ENCODE results near the gene SYNGR1.

Gene SYNGR1

DNA sequence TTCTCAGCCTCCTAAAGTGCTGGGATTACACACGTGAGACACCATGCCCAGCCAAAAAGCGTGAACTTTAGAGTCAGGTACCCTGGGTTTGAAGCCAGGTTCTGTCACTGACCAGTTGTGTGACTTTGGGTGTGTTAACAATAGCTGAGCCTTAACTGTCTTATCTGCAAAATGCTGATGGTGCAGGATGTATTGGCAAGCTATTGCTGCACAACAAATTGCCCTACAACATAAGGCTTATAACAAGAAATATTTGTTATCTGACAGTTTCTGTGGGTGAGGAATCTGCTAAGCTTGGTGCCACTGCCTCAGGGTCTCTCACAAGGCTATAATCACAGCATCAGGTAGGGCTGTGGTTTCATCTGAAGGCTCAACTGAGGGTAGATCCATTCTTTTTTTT lies 21.9 kb downstream of the SYNGR1 start:
- no peak for DNase-seq (ENCODE audit: low spot score)

DNA sequence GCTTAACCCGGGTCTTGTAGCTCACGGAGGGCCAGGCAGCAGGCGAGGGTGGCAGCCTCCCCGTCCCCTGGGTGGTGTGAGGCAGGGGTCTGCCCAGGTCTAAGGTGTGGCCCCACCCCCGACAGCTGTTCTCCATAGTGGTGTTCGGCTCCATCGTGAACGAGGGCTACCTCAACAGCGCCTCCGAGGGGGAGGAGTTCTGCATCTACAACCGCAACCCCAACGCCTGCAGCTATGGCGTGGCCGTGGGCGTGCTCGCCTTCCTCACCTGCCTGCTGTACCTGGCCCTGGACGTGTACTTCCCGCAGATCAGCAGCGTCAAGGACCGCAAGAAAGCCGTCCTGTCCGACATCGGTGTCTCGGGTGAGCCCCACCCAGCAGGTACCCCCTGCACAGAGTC lies 24.4 kb downstream of the SYNGR1 start:
- DNase-seq (ENCODE audit: low spot score), result no peak

DNA sequence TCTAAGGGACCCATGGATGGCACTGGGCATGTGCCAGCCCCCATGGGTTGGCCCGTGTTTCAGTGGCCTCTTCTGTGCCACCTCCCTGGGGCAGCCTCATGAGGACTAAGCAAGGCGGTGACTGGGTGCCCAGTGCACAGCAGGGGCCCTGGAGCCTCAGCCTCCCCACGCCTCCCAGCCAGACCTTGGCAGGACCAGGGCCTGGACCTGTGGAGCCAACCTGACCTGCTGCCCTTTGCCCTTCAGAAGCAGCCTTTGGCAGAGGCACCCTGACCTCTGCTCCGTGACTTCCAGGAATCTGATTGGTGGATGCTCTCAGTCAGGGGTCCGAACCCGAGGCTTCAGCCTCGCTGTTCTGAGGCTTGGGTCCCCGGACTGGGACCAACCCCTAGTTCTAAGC lies 25.0 kb downstream of the SYNGR1 start:
- no peak for DNase-seq (ENCODE audit: low spot score)

DNA sequence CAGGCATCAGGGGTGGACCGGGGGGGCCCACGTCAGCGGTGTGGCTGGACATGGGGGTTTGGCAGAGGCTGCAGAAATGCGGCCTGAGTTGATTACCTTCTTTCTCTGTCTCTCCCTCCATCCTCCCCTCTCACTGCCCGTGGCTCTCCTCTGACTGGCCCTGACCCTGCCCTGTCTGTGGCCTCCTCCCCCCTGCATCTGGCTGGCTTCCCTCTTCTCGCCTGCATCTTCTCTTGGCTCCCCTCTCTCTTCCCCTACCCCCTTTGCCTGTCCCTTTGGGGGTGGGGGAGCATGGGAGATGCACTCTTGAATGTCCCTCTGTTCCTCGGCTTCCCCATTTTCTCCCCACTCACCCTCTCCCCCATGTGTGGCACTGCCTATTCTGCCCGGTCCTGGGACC lies 25.9 kb downstream of the SYNGR1 start:
- DNase-seq (ENCODE audit: low spot score), result no peak

DNA sequence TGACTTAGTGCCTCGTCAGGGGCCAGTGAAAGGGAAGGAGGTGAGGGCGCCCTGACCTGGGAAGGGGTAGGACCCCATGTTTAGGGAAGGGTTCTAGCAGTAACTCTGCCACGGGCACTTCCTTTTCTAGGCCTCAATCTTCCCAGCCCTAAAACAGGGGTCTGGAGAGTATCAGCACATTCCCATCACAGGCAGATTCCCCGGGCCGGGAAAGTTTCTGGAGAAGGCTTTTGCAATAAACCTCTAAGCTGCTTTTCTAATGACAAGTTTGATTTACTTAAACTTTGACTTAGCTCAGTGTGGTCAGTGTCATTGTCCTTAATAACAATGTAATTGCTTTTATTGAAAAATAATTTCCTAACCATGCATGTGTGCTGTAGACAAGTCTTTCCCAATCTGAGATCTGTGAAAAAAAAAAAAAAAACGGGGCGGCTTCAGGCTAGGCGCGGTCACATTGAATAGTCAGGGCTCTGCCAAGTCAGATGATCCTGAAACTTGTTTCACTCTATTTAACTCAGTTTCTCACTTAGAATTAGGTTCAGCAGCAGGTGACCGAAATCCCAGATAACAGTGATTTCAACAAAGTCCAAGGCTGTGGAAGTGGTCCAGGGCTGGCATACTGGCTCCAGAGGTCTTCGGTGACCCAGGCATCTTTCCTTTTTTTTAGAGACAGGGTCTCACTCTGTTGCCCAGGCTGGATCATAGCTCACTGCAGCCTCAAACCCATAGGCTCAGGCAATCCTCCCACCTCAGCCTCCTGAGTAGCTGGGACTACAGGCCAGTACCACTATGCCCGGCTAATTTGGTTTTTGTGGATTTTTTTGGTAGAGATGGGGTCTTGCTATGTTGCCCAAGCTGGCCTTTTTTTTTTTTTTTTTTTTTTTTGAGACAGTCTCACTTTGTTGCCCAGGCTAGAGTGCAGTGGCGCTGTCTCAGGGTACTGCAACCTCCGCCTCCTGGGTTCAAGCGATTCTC lies 30.3 kb downstream of the SYNGR1 start:
- no peak for DNase-seq (ENCODE audit: low spot score)

DNA sequence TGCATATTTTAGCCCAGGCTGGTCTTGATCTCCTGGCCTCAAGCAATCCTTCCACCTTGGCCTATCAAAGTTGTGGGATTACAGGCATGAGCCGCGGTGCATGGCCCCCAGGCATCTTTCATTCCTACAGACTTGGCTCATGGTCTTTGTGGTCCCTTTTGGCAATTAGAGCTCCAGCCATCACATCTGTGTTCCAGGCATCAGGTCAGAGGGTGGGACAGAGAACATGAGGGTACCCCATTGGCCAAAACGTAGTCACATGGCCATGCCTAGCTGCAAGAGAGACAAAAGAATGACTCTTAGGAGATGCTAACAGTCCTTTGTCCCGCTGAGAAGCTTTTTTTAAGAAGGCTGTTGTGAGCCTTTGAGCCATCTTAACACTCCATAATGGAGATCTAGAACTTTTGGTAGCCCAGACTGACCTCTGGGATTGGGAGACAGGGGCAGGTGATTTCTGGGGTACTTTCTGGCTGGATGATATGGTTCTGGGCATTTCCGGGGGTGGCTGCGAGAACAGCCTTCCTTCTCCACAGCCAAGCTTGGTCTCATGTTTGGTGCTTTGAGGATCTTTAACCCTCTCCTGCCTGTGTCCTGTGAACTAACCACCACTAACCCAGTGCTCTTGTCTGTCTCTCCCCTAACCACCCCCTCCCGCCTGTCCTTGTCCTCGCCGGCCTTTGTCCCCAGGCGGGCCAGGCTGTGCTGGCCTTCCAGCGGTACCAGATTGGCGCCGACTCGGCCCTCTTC lies 31.4 kb downstream of the SYNGR1 start:
- no peak for DNase-seq (ENCODE audit: low spot score)

DNA sequence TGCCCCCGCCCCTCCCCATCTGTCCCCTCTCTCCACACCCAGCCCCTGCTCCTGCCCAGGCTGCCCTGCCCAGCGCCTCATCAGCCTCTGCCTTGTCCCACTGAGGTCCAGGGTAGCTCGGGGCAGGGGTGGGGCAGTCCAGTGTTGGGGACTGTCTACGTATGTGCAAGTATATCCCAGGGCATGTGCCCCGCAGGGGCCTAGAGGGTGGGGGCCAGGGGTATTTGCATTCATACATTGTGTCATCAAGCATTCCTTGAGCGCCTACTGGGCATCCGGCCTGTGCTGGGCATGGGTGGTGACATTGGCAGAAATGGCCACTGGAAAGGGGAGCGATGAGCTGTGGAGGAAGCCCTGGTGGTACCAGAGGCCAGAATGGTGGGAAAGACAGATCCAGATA lies 32.1 kb downstream of the SYNGR1 start:
- DNase-seq (ENCODE audit: low spot score), result no peak

DNA sequence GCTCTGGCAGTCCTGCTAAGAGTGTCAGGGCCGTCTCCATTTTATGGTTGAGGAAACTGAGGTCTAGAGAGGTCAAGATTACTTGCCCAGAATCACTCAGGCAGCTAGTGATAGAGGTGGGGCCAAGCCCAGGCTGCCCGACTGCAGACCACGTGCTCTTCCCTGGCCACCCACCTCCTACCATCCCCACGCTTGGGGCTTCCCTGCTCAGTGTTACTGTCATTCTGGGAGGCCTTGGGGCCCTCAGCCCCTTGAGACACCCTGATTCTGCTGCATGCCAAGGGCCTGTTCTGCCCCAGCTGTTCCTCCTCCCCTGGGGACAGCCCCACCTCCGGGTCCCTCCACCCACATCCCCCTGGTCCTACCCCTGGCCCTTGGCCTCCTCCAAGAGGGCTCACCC lies 32.6 kb downstream of the SYNGR1 start:
- no peak for DNase-seq (ENCODE audit: low spot score)

DNA sequence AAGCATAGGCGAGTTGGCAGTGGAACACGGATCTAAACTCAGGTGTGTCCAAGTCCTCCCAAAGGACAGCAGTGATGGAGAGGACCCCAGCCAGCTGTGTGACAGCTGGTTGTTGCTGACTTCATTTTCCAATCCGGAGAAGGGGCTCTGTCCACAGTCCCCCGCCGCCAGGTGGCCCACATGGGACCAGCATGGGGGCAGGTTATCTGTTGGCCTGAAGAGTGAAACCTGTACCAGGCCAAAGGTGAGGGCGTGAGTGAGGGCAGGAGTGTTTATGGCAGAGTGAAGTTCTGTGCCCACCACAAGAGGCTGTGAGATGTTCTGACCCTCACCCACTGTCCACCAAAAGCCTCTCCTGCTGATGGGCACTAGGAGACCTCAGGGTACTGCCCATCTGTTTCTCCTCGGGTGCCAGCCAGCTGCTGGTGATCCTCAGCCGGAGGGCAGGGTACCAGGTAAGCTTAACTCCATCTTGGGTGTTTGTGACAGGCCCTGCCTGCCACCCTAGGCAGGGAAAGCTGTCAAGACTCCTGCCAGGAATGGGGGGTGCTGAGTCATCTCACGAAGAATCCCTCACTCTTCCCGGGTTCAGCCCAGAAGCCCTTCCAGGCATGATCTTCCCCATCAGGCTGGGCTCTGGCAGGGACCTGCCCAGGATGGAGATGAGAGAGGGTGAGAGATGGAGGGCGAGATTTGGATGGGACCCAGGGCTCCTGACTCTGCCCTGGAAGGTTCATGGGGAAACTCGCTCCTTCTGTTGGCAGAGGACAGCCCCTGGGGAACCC lies 34.2 kb downstream of the SYNGR1 start:
- DNase-seq (ENCODE audit: low spot score), result no peak

DNA sequence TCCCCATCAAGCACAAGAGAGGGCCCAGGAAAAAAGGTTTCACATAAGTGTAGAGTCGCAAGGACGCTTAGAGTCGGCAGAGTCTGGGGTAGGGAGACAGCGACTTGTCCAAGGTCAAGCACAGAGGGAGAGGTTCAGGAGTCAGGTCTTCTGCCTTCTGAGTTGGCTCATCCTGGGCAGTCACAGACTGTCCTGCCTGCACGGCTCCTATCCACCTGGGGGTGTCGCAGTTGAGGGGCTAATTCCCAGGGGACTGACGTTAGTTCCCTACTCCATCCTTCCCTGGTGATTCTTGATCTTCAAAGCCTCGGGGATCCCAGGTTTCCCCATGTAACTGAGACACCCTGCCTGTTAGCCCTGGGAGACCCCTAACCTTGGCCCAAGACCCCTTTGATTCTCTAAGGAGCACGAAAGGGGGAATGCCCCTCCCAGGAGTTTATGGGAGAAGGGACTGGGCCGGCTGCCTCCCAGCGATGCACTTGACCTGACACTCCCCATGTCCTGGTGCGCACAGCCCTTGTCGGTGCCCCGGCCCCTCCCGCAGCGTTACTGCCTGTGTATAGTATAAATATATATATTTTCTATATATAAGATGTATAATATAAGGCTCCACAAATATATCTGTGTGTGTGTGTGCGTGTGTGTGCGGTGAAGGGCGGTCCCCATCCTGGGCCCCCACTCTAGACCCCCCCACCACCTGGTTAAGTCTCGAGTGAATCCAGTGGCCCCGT lies 35.1 kb downstream of the SYNGR1 start:
- DNase-seq (ENCODE audit: low spot score), result no peak

DNA sequence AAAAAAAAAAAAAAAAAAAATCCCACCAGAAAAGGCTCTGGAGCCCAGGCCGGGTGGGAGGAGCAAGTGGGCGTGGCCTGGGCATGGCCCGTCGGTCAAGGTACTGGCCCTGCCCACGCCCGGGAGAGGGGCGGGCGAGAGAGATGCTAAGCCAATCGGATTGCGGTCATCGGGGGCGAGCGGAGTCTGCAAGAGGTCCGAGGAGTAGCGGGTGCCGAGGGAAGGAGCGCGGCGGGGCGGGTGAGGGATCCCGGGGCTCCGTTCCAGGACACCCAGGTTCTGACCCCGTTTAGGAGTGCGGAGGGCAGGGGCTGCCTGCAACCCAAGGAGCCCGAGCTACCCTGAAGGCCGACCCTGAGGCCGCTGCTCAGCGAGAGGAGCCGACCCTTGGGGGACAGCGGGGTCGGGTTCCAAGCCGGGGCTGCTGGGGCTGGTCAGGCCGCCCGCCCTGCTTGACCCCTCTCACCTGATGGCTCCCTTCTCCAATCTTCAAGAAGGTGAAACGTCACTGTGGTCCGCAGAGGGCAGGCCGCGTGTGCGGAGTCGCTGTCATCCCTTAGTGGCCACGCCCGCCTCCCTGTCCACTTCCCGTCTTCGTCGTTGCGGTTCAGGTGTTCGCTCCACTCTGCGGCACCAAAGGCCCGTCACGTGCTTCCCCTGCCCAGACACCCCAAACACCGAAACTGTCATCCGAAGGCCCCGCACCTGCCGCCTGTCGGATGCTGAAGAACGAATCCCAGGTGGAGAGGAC lies 38.6 kb downstream of the SYNGR1 start:
- peak; percentile 97 for DNase-seq (ENCODE audit: low spot score)

DNA sequence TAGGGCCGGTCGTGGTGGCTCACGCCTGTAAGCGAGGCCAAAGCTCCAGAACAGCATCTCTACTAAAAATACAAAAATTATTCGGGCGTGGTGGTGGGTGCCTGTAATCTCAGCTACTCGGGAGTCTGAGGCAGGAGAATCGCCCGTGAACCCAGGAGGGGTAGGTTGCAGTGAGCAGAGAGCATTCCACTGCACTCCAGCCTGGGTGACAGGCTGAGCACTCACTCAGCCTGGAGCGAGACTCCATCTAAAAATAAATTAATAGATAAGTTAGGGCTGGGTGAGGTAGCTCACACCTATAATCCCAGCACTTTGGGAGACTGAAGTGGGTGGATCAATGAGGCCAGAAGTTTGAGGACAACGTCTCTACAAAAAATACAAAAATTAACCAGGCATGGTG lies 39.6 kb downstream of the SYNGR1 start:
- no peak for DNase-seq (ENCODE audit: low spot score)

DNA sequence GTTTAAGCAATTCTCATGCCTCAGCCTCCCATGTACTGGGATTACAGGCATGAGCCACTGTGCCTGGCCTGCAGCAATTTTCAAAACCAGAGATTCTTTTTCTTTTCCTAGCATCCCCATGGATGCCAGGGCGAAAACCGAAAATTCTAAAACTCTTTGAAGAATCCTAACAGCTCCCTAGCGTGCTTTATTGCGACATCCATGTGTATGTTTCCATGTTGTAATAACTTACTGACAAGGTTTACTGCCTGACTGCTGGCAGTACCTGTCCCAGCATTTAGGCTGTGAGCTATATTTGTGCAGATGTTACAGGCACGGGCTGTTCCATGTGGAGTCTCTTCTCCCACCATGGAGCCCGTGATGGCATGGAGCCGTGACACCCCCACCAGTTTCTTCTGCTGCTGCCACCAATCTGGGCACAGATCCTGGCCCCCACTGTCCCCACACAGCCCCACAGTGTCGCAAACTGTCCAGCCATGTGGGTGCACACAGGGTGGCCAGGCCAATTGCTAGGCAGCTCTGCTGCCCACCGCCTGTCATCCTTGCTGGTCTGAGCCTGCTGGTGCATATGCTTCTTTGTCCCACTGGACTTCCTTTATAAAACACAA lies 42.7 kb downstream of the SYNGR1 start:
- DNase-seq (ENCODE audit: low spot score), result peak; percentile 93

DNA sequence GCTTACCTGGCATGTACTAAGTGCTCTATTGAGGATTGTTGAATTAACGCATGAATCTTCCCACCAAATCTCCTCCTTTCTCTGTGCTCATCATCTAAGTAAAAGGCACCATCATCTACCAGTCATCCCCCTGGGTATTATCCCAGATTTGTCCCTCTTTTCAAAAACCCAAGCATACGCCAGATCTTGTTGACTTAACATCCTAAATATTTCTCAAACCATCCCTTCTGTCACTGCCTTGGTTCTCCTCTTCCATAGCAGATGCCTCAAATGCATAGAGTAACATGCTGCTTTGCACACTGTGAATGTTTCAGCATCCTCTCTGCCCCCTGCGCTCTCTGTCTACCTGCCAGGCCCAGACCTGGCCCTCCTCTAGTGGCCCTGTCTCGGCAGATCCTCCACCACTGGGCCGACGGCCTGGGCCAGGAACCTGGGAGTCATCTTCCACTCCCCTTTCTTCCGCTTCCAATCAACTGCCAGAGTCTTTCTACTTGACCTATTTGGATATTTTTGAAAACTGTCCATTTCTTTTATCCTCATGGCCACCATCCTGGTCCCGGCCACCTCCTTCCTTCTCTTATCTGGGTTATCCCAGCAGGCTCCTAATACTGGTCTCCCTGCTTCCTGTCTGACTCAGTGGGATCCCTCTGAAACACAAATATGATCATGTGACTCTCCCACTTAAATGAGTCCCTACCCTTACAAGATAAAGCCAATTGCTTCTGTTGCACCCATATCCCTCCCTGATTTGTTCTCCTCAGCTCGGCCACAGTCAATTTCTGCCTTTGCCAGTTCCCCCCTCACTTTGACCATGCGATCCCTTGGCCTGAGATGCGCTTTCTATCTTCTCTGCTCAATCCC lies 46.4 kb downstream of the SYNGR1 start:
- peak; percentile 92 for DNase-seq (ENCODE audit: low spot score)

DNA sequence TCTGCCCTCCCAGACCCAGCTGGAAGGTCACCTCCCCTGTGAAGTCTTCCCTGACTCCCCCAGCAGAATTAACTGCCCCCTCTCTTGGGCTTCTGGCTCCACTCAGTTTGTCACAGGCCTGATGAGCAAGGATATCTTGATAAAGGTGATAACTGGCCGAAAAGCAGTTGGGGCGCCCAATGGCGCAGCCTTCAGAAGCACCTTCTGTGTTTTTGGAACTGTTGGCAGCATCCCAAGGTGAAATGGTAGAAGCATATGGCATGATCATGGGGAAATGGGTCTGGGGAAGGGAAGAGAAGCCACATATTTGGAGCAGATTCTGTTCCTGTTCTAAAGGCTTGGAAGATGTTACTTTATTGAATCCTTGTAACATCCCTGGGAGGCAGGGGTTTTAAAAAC lies 47.0 kb downstream of the SYNGR1 start:
- DNase-seq (ENCODE audit: low spot score), result peak; percentile 87

DNA sequence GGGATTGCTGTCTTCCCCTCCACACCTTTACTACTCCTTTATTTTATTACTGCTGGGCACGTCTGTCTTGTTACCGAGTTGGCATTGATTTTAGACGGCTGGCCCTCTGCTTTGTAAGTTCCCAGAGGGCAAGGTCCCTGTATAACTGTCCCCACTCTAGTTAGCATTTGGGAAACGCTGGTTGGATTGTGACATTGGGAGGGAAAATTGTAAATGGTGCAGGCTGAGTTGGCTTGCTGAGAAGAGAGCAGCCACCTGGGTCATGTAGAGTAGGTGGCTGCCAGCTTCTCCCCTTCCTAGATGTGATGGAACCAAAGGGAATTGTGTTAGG lies 51.5 kb downstream of the SYNGR1 start:
- DNase-seq (ENCODE audit: low spot score), result no peak

DNA sequence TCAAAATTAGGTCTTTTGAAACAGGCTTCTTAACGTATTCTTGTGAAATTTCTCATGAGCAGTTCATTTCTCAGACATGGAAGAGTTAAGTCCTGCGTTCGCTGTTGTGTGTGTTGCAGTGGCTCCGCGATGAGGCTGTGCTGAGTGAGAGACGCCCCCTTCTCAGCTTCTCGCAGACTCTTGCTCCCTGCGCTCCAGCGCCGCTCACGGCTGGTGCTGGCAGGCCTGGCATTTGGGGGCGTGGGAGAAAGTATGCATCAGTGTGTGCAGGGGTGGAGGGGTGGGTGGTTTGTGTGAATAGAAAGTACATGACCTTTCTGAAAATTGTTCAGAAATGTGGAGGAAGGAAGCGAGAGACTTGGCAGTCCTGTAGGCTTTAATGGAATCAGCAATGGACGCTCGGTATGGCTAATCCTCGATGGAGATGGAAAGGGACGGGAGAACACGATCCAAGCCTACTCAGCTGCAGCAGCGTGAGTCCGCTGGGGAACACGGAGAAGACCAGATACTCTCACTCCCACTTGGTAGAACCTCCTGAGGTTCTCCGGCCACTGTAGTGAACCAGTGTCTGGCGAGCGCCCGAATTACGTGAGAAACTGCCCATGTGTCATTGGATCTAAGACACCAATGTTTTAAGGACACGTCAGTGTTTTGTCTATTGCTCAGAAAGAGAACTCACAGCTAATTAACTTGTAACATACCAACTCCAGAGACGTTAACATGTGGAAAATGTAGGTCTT lies 55.7 kb downstream of the SYNGR1 start:
- peak; percentile 66 for DNase-seq (ENCODE audit: low spot score)

DNA sequence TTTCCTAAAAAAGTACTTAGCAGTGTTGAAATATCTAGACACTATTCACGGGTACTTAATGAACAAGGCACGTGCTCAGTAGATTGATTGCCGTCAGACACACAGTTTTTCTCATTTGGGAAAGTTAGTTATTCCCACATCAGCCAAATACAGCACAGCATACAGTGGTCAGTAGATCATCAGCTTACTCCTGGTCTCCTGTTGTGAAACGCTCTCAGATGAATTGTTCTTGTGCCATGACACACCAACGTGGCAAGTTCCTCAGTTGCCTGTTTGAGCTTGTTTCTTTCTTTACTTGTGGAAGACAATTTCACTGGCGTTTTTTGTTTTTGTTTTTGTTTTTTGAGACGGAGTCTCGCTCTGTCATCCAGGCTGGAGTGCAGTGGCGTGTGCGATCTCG lies 58.4 kb downstream of the SYNGR1 start:
- DNase-seq (ENCODE audit: low spot score), result no peak

DNA sequence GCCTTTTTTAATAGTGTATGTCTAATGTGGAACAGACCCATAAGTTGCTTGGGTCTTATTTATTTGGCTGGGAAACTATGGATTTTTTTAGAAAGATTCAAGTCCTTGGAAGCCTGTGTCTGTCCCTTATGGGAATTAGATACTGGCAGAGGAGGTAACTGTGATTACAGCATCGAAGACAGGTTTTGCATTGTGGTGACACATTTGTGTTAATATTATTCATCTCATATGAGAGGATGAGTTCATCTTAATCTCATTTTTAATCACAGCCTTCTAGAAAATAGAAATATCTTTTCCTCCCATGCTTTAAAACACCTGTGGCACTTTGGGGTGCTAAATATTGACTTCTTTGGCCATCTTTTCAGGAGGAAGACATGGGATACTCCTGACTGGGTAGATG lies 59.0 kb downstream of the SYNGR1 start:
- DNase-seq (ENCODE audit: low spot score), result no peak
